Osteoblast (primary cell): ENCODE results near the gene DAGLB. TPM values are rescaled to one million over a fixed set of nuclear protein-coding genes. Genes with fewer than 3 reads are reported as not detected.

Source experiments
- DNase-seq: peaks from one replicate; pipeline ENCODE4 v3.0.0; 2011; ENCODE audit warnings: low spot score, mixed read lengths; ENCODE audit not compliant: insufficient read length; ENCODE audit errors: missing footprints
- H2AFZ ChIP-seq: 2 replicates; pipeline ENCODE4 v1.6.0; 2011; ENCODE audit warnings: mild to moderate bottlenecking, low read length
- H3K27ac ChIP-seq: 2 replicates; pipeline ENCODE4 v1.5.1; 2011; ENCODE audit warnings: mild to moderate bottlenecking, low read depth, low read length, moderate library complexity
- H3K27me3 ChIP-seq: 2 replicates; pipeline ENCODE4 v1.6.0; 2012; ENCODE audit warnings: mild to moderate bottlenecking, control low read depth, inconsistent platforms, low read length, moderate library complexity; ENCODE audit not compliant: insufficient read depth
- H3K36me3 ChIP-seq: 2 replicates; pipeline ENCODE4 v1.5.1; 2011; ENCODE audit warnings: mild to moderate bottlenecking, low read length, control low read depth, moderate library complexity; ENCODE audit not compliant: insufficient read depth
- H3K4me1 ChIP-seq: 2 replicates; pipeline ENCODE4 v1.5.1; 2011; ENCODE audit warnings: mild to moderate bottlenecking, low read length, control low read depth, moderate library complexity; ENCODE audit not compliant: insufficient read depth
- H3K4me2 ChIP-seq: 2 replicates; pipeline ENCODE4 v1.6.0; 2011; ENCODE audit warnings: mild to moderate bottlenecking, low read length; ENCODE audit not compliant: insufficient read depth
- H3K4me3 ChIP-seq: fragments of 200-600 bp; sonication (generic); 3 replicates; pipeline ENCODE4 v1.5.1; 2012; ENCODE audit warnings: mild to moderate bottlenecking, low read length, inconsistent platforms; ENCODE audit not compliant: insufficient read depth
- H3K79me2 ChIP-seq: 2 replicates; pipeline ENCODE4 v1.6.0; 2012; ENCODE audit warnings: mild to moderate bottlenecking, low read length, control low read depth, inconsistent platforms; ENCODE audit not compliant: insufficient read depth
- H3K9me3 ChIP-seq: 2 replicates; pipeline ENCODE4 v1.5.1; 2011; ENCODE audit warnings: low read depth, low read length, control low read depth
- H4K20me1 ChIP-seq: 2 replicates; pipeline ENCODE4 v1.6.0; 2012; ENCODE audit warnings: mild to moderate bottlenecking, low read length, control low read depth; ENCODE audit not compliant: insufficient read depth
- total RNA-seq: library from RNA; depleted of rRNA; stranded (reverse); fragments of >200 nt; gene quantifications from 2 replicates; pipeline ENCODE4 v1.2.3, GENCODE V29; 2012
- TF ChIP-seq, protein P1 (sequence below): IDR thresholded peaks from 2 replicates; pipeline ENCODE4 v1.5.1; 2011; ENCODE audit warnings: mild to moderate bottlenecking, low read depth, low read length, moderate library complexity; ENCODE audit errors: extremely low read depth

DAGLB gene
- total RNA-seq, 1 donor: 17.4 TPM

DNA sequence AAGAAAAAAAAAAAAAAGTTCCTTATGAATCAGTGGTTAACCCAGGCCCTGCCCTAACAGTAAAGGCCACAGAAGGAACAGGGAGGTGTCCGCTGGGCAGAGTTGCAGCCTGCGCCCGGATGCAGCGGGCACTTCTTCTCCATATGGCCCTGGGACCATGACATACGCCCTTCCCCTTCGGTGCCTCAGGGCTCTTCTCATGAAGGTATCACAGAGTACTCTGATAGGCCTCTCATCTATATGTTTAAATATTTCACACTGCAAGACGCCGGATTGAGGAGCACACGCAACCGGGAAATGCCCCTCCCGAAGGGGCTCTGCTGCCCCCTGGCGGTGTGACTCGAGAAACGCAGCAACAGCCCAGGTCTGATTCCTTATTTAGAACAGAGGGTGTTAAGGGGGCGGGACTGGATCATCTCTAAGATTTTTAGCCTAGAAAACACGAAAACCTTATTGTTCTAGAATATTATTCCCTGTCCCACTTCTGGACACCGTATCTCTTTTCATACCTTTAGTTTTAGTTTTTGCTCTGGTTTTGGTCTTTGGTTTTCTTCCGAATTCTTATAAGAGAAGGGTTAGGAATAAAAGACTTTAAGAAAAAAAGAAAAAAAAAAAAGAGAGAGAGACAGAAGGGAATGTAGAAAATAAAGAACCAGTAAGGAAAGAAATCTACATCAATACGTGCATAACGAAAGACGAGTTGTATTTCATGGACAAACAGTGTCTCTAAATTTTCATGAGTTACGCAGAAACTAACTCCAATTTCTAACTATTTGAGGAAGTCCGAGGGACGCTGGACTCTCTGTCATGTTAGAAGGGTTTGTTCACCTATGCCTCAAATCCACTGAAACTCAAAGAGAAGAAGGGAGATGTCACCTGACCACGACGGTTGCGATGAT is 12.0 kb downstream of the DAGLB start:
- Histone ChIP-seq H3K9me3 (no peaks in the 10 kb centered on the region), H3K4me3 (no peak overlapping the region), H3K4me2 (peak overlapping the region; percentile 43), H2AFZ (peak overlapping the region; percentile 68), H3K4me1 (peaks cover 2% of the 10 kb centered on the region), H3K27me3 (no peaks in the 10 kb centered on the region), H4K20me1 (peaks cover 41% of the 10 kb centered on the region), H3K79me2 (peaks cover 88% of the 10 kb centered on the region), H3K27ac (peak overlapping the region; percentile 56), H3K36me3 (peaks cover 52% of the 10 kb centered on the region)
- peak; percentile 94 for DNase-seq
- TF ChIP-seq, protein P1, sequence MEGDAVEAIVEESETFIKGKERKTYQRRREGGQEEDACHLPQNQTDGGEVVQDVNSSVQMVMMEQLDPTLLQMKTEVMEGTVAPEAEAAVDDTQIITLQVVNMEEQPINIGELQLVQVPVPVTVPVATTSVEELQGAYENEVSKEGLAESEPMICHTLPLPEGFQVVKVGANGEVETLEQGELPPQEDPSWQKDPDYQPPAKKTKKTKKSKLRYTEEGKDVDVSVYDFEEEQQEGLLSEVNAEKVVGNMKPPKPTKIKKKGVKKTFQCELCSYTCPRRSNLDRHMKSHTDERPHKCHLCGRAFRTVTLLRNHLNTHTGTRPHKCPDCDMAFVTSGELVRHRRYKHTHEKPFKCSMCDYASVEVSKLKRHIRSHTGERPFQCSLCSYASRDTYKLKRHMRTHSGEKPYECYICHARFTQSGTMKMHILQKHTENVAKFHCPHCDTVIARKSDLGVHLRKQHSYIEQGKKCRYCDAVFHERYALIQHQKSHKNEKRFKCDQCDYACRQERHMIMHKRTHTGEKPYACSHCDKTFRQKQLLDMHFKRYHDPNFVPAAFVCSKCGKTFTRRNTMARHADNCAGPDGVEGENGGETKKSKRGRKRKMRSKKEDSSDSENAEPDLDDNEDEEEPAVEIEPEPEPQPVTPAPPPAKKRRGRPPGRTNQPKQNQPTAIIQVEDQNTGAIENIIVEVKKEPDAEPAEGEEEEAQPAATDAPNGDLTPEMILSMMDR: peak; percentile 99

DNA sequence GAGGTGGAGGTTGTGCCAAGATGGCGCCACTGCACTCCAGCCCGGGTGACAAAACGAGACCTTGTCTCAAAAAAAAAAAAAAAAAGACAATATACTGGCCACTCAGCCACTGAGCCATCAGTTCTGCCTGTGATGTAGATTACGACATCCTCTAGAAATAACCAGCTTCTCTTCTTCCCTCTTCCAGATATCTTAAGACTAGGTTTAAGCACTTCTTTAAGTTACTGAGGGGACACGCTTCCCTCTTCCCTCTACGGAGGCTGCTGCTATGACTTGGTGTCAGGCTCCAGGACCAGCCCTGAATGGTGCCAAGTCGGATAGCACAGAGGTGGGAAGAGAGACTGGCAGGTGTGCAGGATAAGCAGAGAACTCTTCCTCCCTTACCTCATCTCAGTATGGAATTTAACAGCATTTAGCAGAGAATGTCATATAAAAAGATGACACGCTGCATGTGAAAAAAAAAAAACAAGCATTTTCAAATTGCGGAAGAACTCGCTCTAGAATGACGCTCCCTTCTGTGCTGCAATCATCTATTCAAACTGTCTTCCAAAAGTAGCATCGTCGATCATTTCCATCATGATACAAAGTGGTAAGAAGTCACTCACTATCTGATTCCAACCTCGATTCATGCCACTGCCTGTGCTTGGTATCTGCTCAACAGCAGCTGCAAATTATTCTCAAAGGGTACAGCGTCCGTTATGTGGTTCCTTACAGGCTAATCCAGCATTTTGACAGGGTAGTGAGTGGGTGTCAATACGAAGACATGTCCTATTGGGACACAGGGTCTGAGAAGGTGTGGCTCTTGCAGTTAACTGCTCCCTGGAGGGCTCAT is 13.8 kb downstream of the DAGLB start:
- H4K20me1 ChIP-seq: peaks cover 39% of the 10 kb centered on the region
- no peaks in the 10 kb centered on the region for H3K27me3 ChIP-seq
- peak; percentile 1 for DNase-seq
- H3K4me3 ChIP-seq: no peak overlapping the region
- H3K27ac ChIP-seq: no peak overlapping the region
- peaks cover 55% of the 10 kb centered on the region for H3K36me3 ChIP-seq
- H3K79me2 ChIP-seq: peaks cover 78% of the 10 kb centered on the region
- H3K4me1 ChIP-seq: peaks cover 7% of the 10 kb centered on the region
- H2AFZ ChIP-seq: no peak overlapping the region
- TF ChIP-seq, protein P1: no peak
- H3K9me3 ChIP-seq: no peaks in the 10 kb centered on the region
- no peak overlapping the region for H3K4me2 ChIP-seq

DNA sequence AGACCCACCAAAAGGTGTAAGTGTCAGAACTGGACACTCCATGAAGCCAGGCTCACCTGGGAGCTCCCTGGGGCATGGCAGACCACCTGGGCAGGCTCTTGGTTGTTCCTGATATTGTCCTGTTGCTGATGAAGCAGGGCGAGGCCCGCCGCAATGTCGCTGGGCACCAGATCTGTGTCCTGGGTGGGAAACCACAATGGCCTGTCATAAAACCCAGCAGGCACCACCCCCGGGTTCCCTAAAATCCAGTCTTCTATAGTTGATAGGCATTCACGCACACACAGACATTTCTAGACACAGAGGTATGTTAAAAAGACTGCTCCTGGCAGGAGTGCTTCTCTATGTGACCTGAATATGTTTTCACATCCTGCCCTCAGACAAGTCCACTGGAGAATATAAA is 15.0 kb downstream of the DAGLB start:
- no peak overlapping the region for H3K27ac ChIP-seq
- H3K4me3 ChIP-seq: no peak overlapping the region
- H3K4me1 ChIP-seq: peaks cover 7% of the 10 kb centered on the region
- H3K36me3 ChIP-seq: peaks cover 66% of the 10 kb centered on the region
- TF ChIP-seq, protein P1: no peak
- peaks cover 69% of the 10 kb centered on the region for H3K79me2 ChIP-seq
- no peaks in the 10 kb centered on the region for H3K9me3 ChIP-seq
- peaks cover 36% of the 10 kb centered on the region for H4K20me1 ChIP-seq
- no peak overlapping the region for H3K4me2 ChIP-seq
- H2AFZ ChIP-seq: no peak overlapping the region
- no peak for DNase-seq
- no peaks in the 10 kb centered on the region for H3K27me3 ChIP-seq

DNA sequence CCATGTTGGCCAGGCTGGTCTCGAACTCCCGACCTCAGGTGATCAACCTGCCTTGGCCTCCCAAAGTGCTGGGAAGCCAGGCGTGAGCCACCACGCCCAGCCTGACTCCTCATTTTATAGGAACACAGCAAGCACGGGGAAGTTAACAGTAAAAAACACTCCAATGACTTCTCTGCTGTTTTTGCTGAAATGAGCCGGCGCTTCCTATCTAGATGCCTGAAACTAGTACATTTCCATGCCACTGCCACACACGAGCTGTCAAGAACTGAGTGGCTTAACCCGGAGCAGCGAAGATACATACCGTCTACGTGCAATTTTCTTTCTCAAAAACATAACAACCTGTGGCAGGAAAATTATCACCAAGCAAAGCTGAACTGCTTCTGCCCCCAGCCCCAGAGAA is 16.8 kb downstream of the DAGLB start:
- H3K4me3 ChIP-seq: no peak overlapping the region
- peaks cover 24% of the 10 kb centered on the region for H4K20me1 ChIP-seq
- no peak overlapping the region for H2AFZ ChIP-seq
- no peaks in the 10 kb centered on the region for H3K9me3 ChIP-seq
- no peaks in the 10 kb centered on the region for H3K27me3 ChIP-seq
- H3K27ac ChIP-seq: no peak overlapping the region
- peaks cover 72% of the 10 kb centered on the region for H3K36me3 ChIP-seq
- peaks cover 56% of the 10 kb centered on the region for H3K79me2 ChIP-seq
- DNase-seq: no peak
- H3K4me2 ChIP-seq: no peak overlapping the region
- peaks cover 7% of the 10 kb centered on the region for H3K4me1 ChIP-seq
- TF ChIP-seq, protein P1: no peak
